ENCODE measurements around the gene NCKAP5. TPM values are rescaled to one million over a fixed set of nuclear protein-coding genes. Genes with fewer than 3 reads are reported as not detected.

Gene NCKAP5
- total RNA-seq, 4 donors from 2014 or later: 0.37 to 1.3 (median 0.83) TPM

DNA sequence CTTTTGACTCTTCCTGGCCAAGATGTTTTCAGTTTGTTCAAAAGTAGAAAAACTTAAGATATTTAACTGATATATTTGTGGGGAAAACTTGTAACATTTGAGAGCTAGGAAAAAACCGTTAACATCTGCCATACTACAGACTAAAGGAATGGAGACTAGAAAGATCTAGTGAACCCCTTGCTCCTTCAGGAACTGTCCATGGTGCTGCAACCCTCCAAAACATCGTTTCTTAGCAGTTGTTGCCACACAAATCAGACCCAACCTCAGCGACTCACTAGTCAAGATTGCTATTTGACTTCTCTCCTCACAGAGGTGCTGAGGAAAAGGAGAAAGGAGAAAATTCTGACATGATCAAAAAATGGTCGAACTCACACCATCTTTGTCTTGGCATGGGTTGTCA, 504.5 kb downstream of the NCKAP5 start:
- DNase-seq (ENCODE audit: low spot score) (no peak), ATAC-seq (ENCODE audit: low FRiP score) (no peak)
- TF ChIP-seq, protein P1, sequence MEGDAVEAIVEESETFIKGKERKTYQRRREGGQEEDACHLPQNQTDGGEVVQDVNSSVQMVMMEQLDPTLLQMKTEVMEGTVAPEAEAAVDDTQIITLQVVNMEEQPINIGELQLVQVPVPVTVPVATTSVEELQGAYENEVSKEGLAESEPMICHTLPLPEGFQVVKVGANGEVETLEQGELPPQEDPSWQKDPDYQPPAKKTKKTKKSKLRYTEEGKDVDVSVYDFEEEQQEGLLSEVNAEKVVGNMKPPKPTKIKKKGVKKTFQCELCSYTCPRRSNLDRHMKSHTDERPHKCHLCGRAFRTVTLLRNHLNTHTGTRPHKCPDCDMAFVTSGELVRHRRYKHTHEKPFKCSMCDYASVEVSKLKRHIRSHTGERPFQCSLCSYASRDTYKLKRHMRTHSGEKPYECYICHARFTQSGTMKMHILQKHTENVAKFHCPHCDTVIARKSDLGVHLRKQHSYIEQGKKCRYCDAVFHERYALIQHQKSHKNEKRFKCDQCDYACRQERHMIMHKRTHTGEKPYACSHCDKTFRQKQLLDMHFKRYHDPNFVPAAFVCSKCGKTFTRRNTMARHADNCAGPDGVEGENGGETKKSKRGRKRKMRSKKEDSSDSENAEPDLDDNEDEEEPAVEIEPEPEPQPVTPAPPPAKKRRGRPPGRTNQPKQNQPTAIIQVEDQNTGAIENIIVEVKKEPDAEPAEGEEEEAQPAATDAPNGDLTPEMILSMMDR (IDR thresholded peaks at IDR 0.05): no peak

GRCh38 chr2:133062931-133063665, 505.2 kb downstream of the NCKAP5 start:
- DNase-seq (ENCODE audit: low spot score) (no peak), ATAC-seq (ENCODE audit: low FRiP score) (no peak)
- TF ChIP-seq, protein P1 (IDR thresholded peaks at IDR 0.05): no peak

DNA sequence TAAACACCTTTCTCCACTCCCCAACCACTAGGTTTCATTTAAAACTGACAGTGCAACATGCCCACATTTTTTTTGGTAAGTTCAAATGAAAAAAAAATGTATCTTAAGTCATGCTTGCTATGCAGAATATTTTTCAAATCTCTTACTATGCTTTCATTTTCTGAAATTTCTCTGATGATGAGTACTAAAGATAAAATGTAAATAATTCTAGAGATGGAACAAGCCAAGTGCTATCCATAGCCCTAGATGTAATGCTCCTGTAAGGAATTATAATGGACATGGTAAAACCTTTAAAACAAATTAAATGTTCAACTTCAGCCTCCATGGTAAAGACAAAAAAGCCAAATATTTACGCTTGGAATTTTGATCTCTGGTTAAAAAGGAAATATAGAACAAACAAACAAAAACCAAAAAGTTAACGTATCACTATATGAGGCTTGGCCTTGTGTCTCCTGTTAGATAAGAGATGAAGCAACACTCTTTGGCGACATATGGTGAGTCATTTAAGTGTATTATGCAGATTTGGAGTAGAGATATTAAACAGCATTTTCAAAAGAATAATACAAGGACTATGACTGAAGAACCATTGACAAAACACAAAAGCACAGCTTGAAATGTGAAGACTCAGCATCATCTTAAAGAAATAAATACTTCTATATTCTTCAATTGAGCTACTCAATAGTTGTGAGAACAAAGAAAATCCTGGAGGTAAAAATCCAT, 506.2 kb downstream of the NCKAP5 start:
- ATAC-seq (ENCODE audit: low FRiP score) (no peak), DNase-seq (ENCODE audit: low spot score) (no peak)
- TF ChIP-seq, protein P1 (IDR thresholded peaks at IDR 0.05): no peak

DNA sequence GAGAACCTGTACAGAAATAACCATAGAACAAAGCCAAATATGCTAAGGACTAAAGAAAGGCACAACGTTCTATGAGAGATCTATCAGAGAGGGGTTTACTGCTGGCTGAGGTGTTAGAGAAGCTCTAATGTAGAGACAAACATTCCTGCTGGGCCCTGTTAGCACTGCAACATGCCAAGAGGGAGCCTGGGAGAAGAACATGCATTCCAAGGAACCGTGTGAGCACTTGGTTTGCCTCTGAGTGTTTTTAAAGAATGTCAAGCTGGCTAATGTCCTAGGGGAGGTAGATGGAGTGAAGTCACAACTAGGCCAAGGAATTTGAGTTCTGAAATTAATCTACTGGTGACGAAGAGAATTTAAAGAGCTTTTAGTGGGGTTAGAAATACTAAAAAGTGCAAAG, 514.0 kb downstream of the NCKAP5 start:
- DNase-seq (ENCODE audit: low spot score) (no peak), ATAC-seq (ENCODE audit: low FRiP score) (no peak)
- TF ChIP-seq, protein P1 (IDR thresholded peaks at IDR 0.05): no peak

DNA sequence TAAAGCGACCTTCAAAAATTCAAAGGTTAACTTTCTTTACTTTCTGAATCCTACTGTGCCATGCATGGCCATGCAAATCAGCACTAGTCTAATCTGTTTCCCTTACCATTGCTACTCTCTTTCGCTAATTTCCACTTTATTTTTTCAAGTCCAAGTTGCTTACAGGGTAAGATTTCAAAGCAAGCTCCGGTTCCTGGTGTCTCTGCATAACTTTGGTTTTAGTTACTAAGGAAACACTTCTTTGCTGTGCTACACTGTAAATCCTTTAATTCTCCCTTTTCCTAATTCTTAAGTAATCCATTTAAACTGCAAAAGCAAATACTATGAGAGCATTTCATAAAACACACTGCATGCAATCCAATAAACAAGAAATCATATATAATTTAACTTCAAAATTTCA, 514.7 kb downstream of the NCKAP5 start:
- no peak for ATAC-seq (ENCODE audit: low FRiP score)
- DNase-seq (ENCODE audit: low spot score): no peak
- TF ChIP-seq, protein P1 (IDR thresholded peaks at IDR 0.05): no peak

DNA sequence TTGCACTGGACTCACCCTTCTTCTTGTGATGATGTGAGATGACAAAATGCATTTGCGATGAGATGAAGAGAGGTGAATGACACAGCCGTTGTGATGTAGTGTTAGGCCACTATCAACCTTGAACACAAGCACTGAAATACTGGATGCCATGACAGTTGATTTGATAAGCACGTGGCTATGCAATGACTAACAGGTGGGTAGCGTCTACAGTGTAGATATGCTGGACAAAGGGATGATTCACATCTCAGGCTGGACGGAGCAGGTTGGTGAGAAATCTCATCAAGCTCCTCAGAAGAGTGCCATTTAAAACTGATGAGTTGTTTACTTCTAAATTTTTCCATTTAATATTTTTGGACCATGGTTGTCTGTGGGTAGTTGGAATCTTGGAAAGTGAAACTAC, 522.5 kb downstream of the NCKAP5 start:
- ATAC-seq (ENCODE audit: low FRiP score) (peak; percentile 44), DNase-seq (ENCODE audit: low spot score) (no peak)
- TF ChIP-seq, protein P1 (IDR thresholded peaks at IDR 0.05): no peak

GRCh38 chr2:133044556-133044955, 523.7 kb downstream of the NCKAP5 start:
- DNase-seq (ENCODE audit: low spot score): no peak
- TF ChIP-seq, protein P1 (IDR thresholded peaks at IDR 0.05): no peak
- ATAC-seq (ENCODE audit: low FRiP score): no peak
